Measurements from ENCODE around the gene NKAIN1. TPM values are rescaled to one million over a fixed set of nuclear protein-coding genes. Genes with fewer than 3 reads are reported as not detected.

The NKAIN1 gene
- polyA plus RNA-seq, 3 donors = not detected

DNA sequence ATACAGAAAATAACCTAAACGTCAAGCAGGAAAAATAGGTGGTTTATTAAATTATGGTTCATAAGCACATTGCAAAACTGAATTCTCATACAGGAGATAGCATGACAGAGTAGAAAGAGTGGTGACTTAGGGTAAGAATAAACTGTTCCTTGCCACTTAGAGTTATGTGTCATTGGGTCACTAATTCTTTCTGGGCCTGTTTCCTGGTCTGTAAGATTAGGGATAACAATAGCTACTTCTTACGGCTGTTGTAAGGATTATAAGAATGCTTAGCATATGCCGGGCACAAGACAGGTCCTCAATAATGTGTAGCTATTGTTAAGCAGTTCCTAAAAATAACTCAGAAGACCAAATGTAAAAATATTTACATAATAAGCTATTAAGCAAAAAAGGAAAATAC, 32.7 kb upstream of the NKAIN1 start:
- Histone ChIP-seq H3K27ac (ENCODE audit: low read depth in 1 of 2, low read length in 2 of 2) (no peak overlapping the region), H3K4me3 (replicated peaks in 1 of 3; ENCODE audit: low read depth in 2 of 3, low read length in 3 of 3) (no peak overlapping the region), H3K9me3 (replicated peaks in 1 of 2; ENCODE audit: control insufficient read depth in 1 of 2, insufficient read depth in 1 of 2, low read length in 2 of 2) (no peaks in the 10 kb centered on the region), H3K79me2 (ENCODE audit: insufficient read depth, low read length) (no peaks in the 10 kb centered on the region), H3K4me1 (ENCODE audit: control insufficient read depth in 1 of 2, insufficient read depth in 2 of 2, low read length in 2 of 2) (no peaks in the 10 kb centered on the region), H3K4me2 (replicated peaks; ENCODE audit: extremely low read depth, low read length, poor library complexity, severe bottlenecking) (no peak overlapping the region), H3K36me3 (replicated peaks in 1 of 2; ENCODE audit: control insufficient read depth in 1 of 2, insufficient read depth in 2 of 2, low read length in 2 of 2) (peaks cover 84 to 99% of the 10 kb centered on the region in 2 donors), H3K27me3 (ENCODE audit: control insufficient read depth in 2 of 2, insufficient read depth in 2 of 2, low read length in 2 of 2) (no peaks in the 10 kb centered on the region), H3K9ac (ENCODE audit: insufficient read depth, low read length, poor library complexity, severe bottlenecking) (no peak overlapping the region), H2AFZ (ENCODE audit: insufficient read depth, low read depth, low read length, poor library complexity, severe bottlenecking) (no peak overlapping the region), H4K20me1 (ENCODE audit: insufficient read depth, low read length) (no peaks in the 10 kb centered on the region)
- no peaks in the 10 kb centered on the region for H3K9me3 Mint-ChIP-seq
- WGBS (ENCODE audit: insufficient coverage) = no CpG with 5 or more reads among the region's 3 CpGs
- TF ChIP-seq, protein P1, sequence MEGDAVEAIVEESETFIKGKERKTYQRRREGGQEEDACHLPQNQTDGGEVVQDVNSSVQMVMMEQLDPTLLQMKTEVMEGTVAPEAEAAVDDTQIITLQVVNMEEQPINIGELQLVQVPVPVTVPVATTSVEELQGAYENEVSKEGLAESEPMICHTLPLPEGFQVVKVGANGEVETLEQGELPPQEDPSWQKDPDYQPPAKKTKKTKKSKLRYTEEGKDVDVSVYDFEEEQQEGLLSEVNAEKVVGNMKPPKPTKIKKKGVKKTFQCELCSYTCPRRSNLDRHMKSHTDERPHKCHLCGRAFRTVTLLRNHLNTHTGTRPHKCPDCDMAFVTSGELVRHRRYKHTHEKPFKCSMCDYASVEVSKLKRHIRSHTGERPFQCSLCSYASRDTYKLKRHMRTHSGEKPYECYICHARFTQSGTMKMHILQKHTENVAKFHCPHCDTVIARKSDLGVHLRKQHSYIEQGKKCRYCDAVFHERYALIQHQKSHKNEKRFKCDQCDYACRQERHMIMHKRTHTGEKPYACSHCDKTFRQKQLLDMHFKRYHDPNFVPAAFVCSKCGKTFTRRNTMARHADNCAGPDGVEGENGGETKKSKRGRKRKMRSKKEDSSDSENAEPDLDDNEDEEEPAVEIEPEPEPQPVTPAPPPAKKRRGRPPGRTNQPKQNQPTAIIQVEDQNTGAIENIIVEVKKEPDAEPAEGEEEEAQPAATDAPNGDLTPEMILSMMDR (IDR thresholded peaks at IDR 0.05) = no peak
- H3K27me3 Mint-ChIP-seq (ENCODE audit: low read depth in 3 of 3) = no peaks in the 10 kb centered on the region
- H3K27ac Mint-ChIP-seq = no peak overlapping the region
- H3K4me3 Mint-ChIP-seq = no peak overlapping the region
- intact Hi-C loops (cut with micrococcal nuclease) = no loop called here
- DNase-seq = no peak
- peaks cover 65 to 84% of the 10 kb centered on the region in 2 donors for H3K36me3 Mint-ChIP-seq
- no peaks in the 10 kb centered on the region for H3K4me1 Mint-ChIP-seq

DNA sequence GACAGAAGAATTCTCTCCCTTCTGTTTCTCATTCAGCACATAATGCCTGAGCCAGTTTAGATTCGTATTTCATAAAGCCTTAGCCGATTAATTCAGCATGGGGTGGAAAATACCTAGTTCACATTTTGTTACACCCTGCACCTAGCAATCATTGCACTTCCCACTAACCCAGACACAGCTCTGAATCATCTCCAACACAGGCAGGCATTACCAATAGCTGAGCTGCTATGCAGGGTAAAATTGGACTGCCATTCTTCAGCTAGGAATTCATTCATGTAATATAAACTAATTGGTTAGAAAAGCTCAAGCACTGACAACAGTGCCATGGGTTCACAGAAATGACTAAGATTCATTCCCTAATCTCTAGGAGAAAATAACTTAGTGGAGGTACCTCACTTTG, 26.9 kb upstream of the NKAIN1 start:
- no peaks in the 10 kb centered on the region for H3K9me3 Mint-ChIP-seq
- H3K79me2 ChIP-seq (ENCODE audit: insufficient read depth, low read length) = no peaks in the 10 kb centered on the region
- no peak overlapping the region for H3K4me3 ChIP-seq (replicated peaks in 1 of 3; ENCODE audit: low read depth in 2 of 3, low read length in 3 of 3)
- no peaks in the 10 kb centered on the region for H4K20me1 ChIP-seq (ENCODE audit: insufficient read depth, low read length)
- TF ChIP-seq, protein P1 (IDR thresholded peaks at IDR 0.05) = no peak
- H3K27ac Mint-ChIP-seq = peak overlapping the region in 1 of 7 donors; percentile 41
- no peak overlapping the region for H3K27ac ChIP-seq (ENCODE audit: low read depth in 1 of 2, low read length in 2 of 2)
- peaks cover 77 to 100% of the 10 kb centered on the region in 2 donors for H3K36me3 ChIP-seq (replicated peaks in 1 of 2; ENCODE audit: control insufficient read depth in 1 of 2, insufficient read depth in 2 of 2, low read length in 2 of 2)
- no peaks in the 10 kb centered on the region for H3K4me1 ChIP-seq (ENCODE audit: control insufficient read depth in 1 of 2, insufficient read depth in 2 of 2, low read length in 2 of 2)
- no peaks in the 10 kb centered on the region for H3K27me3 ChIP-seq (ENCODE audit: control insufficient read depth in 2 of 2, insufficient read depth in 2 of 2, low read length in 2 of 2)
- H3K36me3 Mint-ChIP-seq = peaks cover 81 to 94% of the 10 kb centered on the region in 2 donors
- no peaks in the 10 kb centered on the region for H3K27me3 Mint-ChIP-seq (ENCODE audit: low read depth in 3 of 3)
- H3K4me1 Mint-ChIP-seq = peaks cover 6% of the 10 kb centered on the region
- DNase-seq = no peak
- intact Hi-C loops (cut with micrococcal nuclease) = no loop called here
- no peak overlapping the region for H3K4me3 Mint-ChIP-seq
- no peak overlapping the region for H3K4me2 ChIP-seq (replicated peaks; ENCODE audit: extremely low read depth, low read length, poor library complexity, severe bottlenecking)
- WGBS (ENCODE audit: insufficient coverage) = no CpG with 5 or more reads among the region's 2 CpGs
- H3K9me3 ChIP-seq (replicated peaks in 1 of 2; ENCODE audit: control insufficient read depth in 1 of 2, insufficient read depth in 1 of 2, low read length in 2 of 2) = no peaks in the 10 kb centered on the region
- H2AFZ ChIP-seq (ENCODE audit: insufficient read depth, low read depth, low read length, poor library complexity, severe bottlenecking) = no peak overlapping the region
- no peak overlapping the region for H3K9ac ChIP-seq (ENCODE audit: insufficient read depth, low read length, poor library complexity, severe bottlenecking)

Measured in CD14-positive monocyte (primary cell).